Midbrain (tissue), 1 donor: Measurements from ENCODE around the gene KLK8.
"Not testable (repeated sequence)": the region's sequence is repeated elsewhere in the genome, so short reads cannot be mapped to it uniquely, and the experiment has no call there.

Source experiments
- DNase-seq: peaks from one replicate; lab custom pipeline; 2025; lab: John Stamatoyannopoulos, UW

KLK8 gene

DNA sequence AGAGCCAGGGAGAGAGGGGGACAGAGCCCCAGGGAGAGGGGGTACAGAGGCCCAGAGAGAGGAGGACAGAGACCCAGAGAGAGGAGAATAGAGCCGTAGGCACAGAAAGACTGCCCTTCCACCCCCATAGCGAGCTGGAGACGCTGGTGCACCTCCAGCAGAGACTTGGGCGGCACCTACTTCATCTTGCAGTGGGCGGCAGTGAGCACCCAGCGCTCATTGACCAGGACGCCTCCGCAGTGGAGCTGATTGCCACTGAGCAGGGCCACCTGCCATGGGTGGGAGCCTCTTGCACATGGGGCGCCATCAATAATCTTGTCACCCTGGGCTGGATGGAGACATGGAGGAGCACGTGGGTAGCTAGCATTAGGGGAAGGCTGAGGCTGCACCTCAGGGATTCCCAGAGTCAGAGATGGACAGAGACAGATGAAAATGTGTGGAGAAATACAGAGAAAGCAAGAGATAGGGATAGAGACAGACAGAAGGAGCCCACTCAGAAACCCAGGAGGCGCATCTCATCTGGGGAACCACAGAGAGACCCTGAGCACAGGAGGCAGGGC, 19.7 kb downstream of the KLK8 start:
- DNase-seq = no peak

DNA sequence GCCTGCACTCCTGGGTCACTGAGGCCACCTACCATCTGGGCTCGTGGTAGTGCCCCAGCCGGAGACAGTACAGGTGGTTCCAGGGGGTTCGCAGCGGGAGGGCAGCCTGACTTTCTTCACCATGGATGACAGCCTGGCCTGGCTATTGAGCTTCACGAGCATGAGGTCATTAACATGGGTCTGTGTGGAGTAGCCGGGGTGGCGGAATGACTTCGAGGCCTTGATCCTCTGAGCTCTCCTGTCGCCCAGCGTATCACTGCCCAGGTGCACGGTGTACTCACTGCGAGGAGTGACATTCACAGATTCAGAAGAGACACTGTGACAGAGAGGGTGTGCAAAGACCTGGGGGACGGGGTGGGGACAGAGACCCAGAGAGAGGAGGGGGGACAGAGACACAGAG, 21.2 kb downstream of the KLK8 start:
- DNase-seq = no peak

DNA sequence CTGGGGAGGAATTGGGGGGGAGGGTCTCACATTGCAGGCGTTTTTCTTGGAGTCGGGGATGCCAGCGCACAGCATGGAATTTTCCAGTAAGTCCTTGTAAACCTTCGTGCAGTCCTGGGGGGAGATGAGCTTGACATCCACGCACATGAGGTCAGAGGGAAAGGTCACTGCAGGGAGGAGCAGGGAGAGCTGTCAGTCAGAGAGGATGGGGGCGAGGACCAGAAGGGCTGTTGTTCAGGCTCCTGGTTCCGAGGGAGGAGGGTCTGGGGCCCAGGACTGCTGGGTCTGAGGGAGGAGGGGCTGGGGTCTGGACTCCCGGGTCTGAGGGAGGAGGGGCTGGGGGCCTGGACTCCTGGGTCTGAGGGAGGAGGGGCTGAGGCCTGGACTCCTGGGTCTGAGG, 21.6 kb downstream of the KLK8 start:
- no peak for DNase-seq

DNA sequence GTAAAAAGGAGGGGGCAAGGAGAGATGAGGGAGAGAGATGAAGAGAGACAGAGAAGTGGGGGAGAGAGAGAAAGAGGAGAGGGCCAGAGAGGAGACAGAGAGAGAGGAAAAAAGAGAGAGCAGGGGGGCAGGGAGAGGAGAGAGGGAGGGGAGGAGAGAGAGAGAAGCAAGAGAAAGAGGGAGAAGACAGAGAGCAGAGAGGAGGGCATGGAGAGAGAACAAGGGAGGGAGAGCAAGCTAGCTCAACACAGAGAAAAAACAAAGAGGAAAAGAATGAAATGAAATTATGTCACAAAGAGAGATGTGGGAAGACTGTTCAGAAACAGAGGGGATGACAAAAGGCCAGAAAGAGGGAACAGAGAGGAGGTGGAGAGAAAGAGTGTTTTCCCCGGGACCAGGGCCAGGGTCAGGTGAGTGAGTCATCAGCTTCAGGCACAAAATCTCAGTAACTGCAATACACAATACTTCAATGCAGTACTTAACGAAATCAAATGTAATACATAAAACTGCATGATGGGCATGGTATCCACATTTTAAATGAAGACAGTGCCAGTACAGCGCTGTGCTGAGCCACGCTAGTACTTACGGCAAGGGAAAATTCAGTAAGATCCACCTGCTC, 22.5 kb downstream of the KLK8 start:
- DNase-seq = no peak

DNA sequence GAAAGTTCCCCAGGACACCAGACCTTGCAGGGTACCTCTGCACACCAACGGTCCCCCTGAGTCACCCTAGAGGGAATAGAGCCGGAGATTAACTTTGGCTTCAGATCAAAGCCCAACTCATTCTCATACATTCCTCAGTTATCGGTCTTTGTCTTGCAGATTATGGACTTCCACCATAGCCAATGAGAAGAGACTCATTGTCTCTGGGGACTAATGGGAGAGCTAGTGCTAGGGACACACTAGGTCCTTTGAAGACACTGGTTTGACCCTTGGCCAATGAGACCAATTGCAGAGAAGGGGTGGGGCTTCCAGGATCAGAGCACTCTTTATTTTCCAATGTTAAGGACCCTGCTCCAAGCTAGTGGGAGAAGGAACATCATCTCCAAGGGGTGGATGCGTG, 23.8 kb downstream of the KLK8 start:
- peak; percentile 3 for DNase-seq

DNA sequence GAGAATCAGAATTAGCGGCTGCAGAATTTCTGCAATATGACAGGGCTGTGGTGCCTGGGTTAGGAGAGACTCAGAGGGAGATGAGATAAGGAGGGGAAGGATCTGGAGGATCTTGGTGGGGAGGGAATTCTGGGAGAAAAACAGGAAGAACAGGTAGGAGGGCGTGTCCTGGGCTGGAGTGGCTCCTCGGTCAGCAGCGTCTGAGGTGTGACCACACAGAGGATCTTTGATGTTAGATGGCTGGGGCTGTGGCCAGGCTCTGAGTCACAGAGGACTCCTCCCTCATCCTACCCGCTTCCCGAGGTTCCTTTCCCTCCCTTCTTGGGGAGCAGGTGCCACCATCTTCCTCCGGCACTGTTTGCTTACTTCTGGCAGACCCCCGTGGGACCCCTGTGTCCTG, 25.6 kb downstream of the KLK8 start:
- no peak for DNase-seq

DNA sequence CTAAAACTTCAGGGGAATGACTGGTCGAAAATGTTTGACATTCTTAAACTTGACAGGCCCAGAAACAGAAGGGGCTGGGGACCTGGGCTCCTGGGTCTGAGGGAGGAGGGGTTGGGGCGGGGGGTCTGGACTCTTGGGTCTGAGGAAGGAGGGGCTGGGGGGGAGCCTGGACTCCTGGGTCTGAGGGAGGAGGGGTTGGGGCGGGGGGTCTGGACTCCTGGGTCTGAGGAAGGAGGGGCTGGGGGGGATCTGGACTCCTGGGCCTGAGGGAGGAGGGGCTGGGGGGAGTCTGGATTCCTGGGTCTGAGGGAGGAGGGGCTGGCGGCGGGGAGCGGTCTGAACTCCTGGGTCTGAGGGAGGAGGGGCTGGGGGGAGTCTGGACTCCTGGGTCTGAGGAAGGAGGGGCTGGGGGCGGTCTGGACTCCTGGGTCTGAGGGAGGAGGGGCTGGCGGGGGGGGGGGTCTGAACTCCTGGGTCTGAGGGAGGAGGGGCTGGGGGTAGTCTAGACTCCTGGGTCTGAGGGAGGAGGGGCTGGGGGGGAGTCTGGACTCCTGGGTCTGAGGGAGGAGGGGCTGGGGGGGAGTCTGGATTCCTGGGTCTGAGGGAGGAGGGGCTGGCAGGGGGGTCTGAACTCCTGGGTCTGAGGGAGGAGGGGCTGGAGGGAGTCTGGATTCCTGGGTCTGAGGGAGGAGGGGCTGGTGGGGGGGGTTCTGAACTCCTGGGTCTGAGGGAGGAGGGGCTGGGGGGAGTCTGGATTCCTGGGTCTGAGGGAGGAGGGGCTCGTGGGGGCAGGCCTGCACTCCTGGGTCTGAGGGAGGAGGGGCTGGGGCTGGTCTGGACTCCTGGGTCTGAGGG, 26.5 kb downstream of the KLK8 start:
- no peak for DNase-seq

DNA sequence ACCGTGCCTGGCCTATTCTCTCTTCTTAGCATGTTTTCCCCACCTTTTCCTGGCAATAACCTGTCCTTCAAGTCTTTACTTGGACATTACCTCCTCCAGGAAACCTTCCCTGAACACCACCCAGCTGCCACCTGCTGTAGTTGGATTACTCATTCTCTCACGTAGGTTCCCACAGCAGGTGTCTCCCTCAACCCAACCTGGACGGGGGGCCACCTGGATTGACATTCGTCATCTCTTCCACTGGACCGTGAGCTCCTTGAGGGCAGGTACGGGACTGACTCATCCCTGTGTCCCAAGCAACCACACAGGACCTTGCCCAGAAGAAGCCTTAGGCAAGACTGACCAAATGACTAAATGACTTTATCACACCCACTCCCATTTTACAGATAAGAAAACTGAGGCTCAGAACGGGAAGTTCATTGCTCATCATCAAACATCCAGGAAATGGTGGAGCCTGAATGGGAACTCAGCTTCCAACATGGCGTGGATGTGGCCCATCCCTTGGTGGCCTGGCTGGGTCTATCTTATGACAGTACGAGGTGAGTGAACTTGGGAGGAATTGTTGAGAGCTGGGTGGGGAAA, 28.5 kb downstream of the KLK8 start:
- DNase-seq = no peak

DNA sequence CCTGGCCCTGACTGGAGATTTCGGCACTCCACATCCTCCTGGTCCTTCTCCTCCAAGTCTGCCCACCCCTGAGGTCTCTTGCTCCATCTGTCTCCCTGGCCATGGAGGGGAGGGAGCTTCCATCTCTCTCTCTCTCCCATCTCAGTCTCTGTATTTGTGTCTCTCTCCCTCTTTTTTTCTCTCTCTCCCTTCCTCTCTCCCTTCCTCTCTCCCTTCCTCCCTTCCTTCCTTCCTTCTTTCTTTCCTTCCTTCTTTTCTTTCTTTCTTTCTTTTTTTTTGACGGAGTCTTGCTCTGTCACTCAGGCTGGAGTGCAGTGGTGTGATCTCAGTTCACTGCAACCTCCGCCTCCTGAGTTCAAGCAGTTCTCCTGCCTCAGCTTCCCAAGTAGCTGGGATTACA, 31.6 kb downstream of the KLK8 start:
- not testable (repeated sequence) for DNase-seq

DNA sequence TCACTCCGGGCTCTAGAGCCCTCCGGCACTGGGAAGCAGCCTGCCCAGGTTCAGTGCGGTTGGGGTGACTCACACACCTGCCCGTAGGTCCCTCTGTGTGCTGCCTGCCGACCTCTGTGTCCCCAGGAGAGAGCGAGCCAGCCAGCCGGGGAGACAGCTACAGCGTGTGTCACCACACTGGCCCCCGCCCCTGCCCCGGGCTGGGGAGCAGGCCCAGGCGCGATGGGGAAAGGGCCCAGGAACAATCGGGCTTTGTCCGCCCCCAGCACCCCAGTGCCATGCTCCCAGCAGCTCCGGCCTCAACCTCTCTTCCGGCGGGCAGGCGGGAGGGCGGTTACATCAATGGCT, 32.0 kb downstream of the KLK8 start, which contains the start of gene KLK6:
Gene KLK6, minus strand, starts transcription at position 179 of the 348 bp plus-strand sequence. CDS start 1,487 bp downstream, outside the sequence.
- peak; percentile 90 for DNase-seq

DNA sequence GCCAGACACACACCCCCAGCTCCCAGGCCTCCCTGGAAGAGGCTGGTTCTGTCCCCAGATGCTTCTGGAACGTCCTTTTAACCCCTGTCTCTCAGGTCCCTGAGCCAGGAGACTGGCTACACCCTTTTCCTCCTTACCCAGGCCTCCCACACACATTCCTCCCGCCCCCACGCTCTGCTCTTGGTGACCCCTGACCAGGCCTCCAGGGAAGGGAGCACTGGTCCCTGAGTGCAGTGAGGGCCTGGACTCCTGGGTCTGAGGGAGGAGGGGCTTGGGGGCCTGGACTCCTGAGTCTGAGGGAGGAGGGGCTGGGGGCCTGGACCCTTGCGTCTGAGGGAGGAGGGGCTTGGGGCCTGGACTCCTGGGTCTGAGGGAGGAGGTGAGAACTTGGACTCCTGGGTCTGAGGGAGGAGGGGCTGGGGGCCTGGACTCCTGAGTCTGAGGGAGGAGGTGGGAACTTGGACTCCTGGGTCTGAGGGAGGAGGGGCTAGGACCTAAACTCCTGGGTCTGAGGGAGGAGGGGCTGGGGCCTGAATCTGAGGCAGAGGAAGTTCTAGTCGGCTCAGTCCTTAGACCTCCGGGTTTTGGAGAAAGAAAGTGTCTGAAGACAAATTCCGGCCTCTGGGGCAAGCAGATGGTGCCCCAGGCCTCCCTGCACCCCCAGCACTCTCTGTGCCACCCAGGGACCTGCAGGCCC, 32.5 kb downstream of the KLK8 start:
- DNase-seq = no peak

DNA sequence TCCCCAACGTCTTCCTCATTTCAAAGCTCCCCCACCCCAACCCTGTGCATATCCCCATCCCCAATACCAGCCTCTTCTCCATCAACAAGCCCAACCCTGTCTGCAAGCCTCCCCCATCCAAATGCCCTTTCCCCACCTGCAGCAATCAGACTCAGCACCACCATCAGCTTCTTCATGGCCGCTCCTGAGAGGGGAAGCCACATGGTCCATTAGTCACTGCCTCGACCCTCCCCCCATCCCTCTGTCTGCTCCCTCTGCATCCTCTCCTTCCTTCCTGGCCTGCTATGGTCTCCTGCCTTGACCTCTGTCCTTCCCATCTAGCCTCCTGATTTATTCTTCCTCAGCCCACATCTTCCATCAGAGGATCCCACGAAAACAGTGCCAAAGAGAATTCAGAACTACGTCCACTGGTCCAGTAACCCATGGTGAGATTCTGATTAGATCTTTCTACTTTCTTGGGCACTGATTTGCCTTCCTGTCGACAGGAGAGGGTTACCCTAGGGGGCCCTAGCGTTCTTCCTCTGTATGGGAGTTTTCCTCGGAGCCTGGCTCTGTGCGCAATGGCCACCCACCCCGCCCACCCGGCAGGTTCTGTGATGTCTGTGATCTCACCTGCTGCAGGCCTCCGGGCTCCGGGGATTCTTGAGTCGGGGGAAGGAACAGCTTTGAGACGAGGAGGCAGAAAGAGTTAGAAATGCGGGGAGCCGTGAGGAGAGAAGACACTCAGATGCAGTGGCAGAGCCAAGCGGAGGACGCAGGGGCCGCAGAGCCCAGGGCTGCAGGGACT, 33.3 kb downstream of the KLK8 start:
- no peak for DNase-seq

DNA sequence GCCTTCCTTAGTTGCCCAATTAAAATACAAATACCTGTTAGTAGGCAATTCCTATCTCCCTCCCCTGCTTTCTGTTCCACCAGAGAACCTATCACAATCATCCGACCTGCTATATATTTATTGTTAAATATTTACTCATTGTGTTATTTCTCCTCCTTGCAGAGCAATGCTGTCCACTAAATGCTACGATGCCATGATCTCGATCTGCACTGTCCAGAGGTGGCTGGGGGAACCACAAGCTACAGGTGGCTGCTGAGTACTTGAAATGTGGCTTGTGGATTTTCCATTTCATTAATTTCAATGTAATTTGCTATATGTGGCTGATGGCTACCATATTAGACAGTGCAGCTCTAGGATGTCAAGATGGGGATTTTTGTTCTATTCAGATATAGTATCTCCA, 37.1 kb downstream of the KLK8 start:
- DNase-seq = no peak

DNA sequence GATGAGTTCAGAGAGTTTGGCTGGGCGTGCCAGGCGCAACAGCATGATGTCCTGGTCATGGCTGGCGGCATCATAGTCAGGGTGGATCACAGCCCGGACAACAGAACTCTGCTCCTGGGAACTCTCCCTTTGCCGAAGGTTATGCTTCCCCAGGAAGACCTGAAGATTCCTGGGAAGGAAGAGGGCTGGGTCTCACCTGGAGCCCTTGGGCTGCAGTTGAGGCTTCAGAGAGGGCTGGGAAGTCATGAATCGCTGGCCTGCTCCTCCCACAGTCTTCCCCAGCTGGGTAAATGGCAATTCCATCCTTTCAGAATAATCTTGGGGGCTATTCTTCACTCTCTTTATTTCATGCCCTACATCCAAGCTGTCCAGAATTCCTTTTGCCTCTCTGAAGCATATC, 38.0 kb downstream of the KLK8 start:
- no peak for DNase-seq

DNA sequence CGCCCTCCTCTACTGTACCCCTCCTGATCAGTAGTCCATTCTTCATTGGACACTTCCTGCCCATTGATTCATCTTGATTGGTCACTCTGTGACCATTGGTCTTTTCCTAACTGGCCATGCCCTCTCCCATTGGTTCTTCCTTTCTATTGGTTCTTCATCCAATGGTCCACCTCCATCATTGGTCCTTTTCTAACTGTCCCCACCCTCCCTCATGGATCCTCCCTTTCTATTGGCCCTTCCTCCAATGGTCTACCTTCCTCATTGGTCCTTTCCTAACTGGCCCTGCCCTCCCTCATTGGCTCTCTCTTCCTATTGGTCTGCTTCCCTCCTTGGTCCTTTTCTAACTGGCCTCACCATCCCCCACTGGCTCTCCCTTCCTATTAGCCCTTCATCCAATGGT, 39.2 kb downstream of the KLK8 start:
- no peak for DNase-seq

DNA sequence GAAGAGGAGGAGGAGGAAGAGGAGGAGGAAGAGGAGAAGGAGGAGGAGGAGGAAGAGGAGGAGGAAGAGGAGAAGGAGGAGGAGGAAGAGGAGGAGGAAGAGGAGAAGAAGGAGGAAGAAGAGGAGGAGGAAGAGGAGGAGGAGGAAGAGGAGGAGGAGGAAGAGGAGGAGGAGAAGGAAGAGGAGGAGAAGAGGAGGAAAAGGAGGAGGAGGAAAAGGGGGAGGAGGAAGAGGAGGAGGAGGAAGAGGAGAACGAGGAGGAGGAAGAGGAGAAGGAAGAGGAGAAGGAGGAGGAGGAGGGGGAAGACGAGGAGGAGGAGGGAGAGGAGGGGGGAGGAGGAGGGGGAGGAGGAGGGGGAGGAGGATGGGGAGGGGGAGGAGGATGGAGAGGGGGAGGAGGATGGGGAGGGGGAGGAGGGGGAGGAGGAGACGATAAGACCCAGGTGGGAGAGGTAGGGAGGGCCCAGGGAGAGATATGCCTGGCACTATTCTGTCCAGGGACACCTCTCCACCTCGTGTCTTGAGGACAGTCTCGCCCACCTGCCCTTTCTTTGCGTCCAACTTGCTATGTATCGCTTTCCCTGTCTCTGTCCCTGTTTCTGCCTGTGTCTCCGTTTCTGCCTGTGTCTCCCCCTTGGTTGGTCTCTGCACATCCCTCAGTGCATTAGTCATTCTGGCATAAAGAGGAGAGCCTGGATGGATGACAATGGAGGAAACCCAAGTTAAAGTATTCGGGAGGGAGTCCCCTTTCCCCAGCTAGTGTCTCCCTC, 41.5 kb downstream of the KLK8 start:
- no peak for DNase-seq

DNA sequence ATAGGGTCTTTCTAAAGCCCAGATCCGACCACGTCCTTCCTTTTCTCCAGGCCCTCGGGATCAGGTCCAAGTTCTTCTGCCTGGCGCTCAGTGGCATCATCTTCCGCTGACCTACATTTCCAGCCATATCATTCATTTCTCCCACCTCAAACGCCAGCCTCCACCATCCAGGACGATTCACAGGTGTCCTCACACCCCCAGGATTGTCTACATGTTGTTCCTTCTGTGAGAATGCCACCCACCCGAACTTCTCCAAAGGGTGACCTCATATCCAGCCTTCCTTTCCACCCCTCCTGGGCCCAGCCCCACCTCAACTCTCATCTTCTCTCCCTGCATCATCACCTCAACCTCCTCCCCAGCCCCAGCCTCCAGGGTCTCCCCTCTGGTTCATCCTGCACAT, 43.8 kb downstream of the KLK8 start:
- DNase-seq = no peak

DNA sequence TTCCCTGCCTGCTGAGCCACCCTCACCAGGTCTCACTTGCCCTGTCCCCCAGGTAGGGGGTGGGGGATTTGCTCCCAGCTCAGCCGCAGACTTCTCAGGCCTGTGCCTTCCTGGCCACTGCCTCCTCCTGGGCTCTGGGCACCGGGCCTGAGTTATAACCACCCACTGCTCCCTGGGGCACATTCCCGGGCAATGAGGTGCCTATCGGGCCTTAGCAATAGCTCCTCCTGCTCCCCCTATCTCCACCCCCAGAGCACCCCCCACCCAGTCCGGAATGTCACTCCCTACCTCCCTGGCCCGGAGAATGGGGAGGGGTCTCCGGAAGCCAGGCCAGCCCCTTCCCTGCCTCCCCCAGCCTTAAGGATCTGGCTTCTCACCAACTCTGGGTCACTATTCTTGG, 48.5 kb downstream of the KLK8 start, which contains the start of gene KLK5:
Gene KLK5, minus strand, starts transcription at position 129 of the 400 bp plus-strand sequence. CDS start 381 bp downstream, outside the sequence.
- DNase-seq = no peak

DNA sequence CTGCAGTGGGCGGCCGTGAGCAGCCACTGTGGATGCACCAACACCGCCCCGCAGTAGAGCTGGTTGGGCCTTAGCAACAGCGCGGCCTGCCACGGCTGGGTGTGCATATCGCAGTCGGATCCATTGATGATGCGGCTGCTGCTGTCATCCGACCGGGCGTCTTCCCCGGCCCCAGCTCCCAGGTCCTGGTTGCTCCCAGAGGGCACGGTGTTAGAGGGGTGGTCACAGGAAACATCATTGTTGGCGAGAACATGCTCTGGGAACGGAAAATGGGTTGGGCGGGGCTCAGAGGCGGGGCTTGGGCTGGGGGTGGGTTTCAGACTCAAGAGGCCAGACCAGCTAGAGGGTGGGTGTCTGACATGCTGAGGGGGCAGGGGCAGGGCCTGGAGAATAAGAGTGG, 51.5 kb downstream of the KLK8 start:
- DNase-seq = no peak

DNA sequence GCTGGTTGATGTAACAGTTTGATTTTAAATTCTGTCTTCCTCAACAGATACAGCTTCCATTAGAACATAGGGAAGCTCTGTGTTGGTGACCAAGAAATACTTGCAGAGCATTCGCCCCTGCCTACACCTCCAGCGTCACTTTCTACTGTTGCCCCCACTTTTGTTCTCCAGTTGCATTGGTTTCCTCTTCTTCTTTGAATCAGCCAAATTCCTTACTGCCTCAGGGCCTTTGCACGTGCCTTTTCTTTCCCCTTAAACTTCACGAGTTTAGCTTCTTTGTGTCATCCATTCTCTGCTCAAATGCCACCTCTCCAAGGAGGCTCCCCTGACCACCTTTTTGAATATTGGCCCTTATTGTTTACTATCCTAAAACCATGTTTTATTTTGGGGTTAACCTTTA, 54.3 kb downstream of the KLK8 start:
- no peak for DNase-seq
